Left colon (tissue), 2 donors: ENCODE results near the gene SHH. TPM values are rescaled to one million over a fixed set of nuclear protein-coding genes. Genes with fewer than 3 reads are reported as not detected.

Source experiments
- ATAC-seq: fragments of 200-7000 bp; cut with Tn5 transposase; one replicate; pipeline ENCODE4 v1.9.1; 2020; ENCODE audit warnings: mild to moderate bottlenecking, moderate library complexity
- DNase-seq, 2 donors: peaks; one replicate each; pipeline ENCODE4 v3.0.0-alpha.2; 2020
- intact Hi-C, 2 donors: fragments of 100-400 bp; cut with DNase I in 1 of 2; cut with micrococcal nuclease in 1 of 2; formaldehyde crosslinking; loops; one replicate each; pipeline versions ENCODE4 v1.11.2 to v1.14.0; 2022; cut with DNase I, micrococcal nuclease
- total RNA-seq, 2 donors: library from RNA; stranded (reverse); fragmentation: NEBNext Ultra II Directional; extraction: Animal tissue kit (Norgen Biotek cat#: 25700); gene quantifications; one replicate each; pipeline ENCODE4 v1.2.1, GENCODE V29; 2021
- donor health status: DM: no; HTN: no; CAD: no.
- donor health status: DM: yes; HTN: yes; CAD: no.

Gene SHH
- total RNA-seq, 2 donors from 2014 or later, result 3.4 to 9.4 TPM

DNA sequence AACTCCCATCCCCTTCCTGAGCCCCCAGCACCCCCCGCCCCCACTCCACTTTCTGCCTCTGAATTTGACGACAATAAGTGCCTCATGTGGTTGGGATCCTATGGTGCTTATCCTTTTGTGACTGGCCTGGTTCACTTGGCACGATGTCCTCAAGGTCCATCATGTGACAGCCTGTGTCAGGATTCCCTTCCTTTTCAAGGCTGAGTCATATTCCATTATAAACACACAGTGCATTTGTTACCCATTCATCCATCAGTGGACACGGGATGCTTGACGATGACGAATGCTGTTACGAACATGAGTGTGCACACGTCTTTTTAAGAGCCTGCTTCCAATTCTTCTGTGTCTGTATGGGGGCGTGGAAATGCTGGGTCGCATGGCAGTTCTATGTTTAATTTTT lies 26.7 kb downstream of the SHH start:
- DNase-seq (no peak), ATAC-seq (no peak)
- intact Hi-C loops, result no loop called here

DNA sequence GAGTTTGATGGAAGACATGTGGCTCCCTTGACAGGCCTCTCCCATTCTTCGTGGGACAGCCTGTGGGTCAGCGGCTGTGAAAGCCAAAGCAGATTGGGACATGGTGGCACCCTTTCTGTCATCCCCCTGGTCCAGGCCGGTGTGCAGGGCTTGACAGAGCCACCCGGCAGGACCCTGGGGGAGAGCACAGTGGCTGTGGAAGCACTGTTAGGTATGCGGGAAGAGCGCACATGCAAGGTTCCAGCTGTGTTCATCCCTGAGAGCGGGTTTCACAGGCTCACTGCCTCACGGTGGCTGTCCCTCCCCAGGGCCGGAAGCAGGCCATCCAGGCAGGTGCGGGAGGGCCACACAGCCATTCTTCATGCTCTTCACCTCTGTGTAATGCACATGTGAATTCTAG lies 29.8 kb downstream of the SHH start:
- DNase-seq (no peak), ATAC-seq (no peak)
- intact Hi-C loops, result no loop called here

DNA sequence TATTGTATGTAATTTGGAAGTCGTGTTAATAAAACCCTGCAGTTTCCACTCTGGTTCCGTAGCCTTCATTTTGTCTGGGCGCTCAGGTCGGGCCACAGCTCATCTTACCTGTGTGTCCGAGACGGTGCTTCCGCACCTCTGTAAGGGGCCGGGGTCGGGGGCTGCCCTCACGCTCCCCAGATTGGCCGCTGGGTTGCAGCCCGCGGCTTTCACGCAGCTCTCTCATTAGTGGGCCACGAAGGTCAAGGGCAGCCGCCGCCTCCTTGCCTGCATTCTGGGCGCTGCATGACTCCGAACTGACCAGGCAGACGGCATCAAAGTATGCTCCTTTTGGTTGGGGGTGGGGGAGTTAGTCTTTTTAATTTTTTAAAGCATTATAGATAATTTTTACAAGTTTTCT lies 30.8 kb downstream of the SHH start:
- intact Hi-C loops, result no loop called here
- no peak for DNase-seq
- no peak for ATAC-seq

DNA sequence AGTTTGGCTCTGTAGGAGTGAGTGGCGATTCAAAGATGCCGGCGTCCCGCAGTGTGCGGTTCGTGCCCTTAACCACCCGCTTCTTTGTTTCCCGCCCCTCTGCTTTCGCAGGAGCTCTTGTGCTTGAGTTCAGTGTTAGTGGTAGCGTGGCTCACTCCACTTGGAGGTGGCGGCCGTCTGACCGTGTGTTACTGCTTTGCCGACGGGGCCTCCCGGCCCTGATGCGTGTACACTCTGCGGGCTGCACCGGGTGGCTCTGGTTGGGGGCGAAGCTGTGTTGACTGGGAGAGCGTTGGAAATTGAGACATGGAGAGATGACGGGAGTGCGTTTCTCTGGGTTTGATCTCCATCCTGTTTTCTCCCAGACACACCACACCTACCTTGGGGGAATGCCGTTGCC lies 31.4 kb downstream of the SHH start:
- no peak for DNase-seq
- intact Hi-C loops, result no loop called here
- no peak for ATAC-seq

DNA sequence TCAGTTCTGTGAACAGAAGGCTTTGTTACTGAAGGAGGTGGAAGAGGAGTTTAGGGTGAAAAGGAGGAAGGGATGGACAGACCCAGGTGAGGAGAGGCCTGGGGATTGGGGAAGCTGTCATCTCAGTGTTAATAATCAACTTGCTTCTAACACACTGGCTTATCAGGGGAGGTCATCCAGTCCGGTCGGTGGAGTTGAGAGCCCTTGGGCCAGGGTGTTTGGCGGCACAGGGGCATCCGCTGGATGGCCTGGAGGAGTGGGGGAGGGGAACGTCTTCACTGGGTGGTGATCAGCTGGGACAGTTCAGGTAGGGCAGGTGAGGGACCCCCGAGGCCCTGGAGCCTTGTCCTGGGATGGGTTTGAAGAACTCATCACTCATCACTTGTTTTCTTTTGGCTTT lies 33.9 kb downstream of the SHH start:
- intact Hi-C loops, result no loop called here
- DNase-seq, result no peak
- no peak for ATAC-seq

DNA sequence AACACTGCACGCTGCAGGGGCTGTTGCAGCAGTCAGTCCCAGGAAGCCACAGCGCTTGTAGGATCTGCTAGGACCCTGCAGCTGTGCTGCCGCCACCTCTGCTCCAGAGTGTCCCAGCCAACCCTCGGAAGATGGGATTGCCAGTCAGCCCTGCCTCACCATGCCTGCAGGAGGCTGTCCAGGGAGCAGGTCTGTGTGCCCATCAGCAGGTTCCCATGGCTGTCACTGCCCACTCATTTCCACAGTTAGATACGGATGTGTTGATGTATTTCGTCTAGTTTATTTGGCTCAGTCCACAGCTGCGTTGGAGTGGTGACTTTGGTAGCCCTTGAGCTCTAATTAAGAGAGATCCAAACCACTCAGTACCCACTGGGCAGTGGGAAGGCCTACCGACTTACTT lies 35.7 kb downstream of the SHH start:
- DNase-seq, result no peak
- intact Hi-C loops, result no loop called here
- no peak for ATAC-seq

DNA sequence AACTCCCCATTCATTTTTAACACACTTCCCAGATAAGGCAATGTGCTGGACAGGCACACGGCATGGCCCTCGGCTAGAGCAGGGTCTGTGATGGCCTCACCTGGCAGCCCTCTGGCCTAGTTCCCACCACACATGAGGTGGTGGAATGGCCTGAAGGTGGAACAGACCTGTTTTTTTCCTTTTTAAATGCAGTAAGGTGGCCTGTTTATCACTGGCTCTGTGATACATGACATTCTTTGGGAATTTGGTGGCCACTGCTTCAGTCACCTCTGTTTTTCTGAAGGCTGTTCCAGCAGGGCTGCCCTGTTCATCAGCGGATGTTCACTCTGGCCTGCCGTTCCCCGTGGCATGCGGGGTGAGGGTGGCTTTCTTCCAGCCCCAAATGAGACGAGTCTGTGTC lies 36.6 kb downstream of the SHH start:
- DNase-seq, result no peak
- intact Hi-C loops, result no loop called here
- ATAC-seq, result no peak

DNA sequence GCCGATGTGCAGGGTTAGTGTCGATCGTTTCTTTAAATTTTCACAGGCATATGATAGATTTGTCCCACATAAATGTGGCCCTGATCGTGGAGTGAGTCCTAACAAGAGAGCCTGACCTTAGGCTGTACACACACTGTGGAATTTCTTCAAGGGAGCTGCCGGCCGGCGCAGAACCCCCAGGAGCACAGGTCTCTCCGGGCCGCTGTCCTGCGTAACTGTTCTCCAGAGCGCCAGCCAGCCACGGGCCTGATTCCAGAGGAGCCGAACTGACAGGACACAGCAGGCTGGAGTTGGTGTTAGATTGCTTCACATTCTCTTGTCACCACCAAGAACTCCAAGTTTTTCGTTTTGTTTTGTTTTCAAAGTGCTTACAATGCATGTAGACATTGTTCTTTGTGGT lies 37.3 kb downstream of the SHH start:
- DNase-seq, result no peak
- intact Hi-C loops, result no loop called here
- ATAC-seq, result no peak

DNA sequence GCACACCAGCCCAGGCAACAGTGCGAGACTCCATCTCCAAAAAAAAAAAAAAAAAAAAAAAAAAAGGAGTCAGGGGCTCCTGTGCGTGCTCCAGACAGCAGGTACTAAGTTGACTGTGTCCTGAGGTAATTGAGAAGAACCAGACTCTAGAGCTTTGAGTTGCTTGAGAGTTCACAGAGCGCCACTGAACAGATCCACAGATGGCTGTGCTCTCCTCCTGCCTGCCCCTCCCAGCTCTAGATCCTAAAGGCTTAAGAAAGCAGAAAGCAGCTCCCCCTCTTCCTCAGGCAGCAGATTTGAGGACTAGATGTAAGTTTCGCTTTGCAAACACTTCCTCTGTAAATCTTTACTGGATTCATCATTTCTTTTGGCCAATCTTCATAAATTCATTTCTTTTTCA lies 38.7 kb downstream of the SHH start:
- ATAC-seq, result no peak
- intact Hi-C loops, result no loop called here
- DNase-seq, result no peak

DNA sequence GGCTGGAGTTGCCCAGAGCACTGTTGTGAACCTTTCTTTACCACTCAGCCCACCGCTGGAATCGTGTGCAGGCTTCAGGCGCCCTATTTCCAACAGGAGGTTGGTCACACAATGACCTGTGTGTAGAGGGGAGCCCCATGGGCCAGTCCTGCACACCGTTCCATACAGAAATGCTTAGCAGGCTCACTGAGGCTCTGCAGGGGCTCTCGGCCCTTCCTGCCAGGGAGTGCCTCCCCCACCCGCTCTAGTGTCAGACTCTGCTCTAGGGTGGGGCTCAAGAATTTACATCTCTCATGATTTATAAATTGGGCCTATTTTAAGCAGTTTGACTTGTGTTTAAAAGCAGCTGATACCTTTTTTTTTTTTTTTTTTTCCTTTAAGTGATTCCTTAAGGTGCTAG lies 42.0 kb downstream of the SHH start:
- intact Hi-C loops, result no loop called here
- ATAC-seq (no peak), DNase-seq (no peak)

DNA sequence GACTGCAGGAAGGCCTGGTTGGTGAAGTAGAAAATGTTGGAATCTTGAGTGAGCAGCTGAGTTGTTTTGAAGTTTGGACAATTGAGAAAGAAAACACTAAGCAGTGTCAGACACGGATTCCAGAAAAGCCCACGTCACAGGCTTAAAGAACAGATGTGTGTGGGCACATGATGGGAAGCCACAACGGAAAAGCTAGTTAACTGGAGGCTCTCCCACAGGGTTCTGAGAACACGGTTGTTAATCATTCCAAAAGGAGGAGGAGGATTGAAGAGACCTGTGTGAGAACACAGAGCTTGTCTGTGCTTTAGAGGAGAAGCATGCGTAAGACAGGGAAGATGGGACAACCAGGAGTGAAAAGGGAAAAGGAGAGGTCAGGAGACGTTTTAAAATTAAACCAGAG lies 42.6 kb downstream of the SHH start:
- DNase-seq, result no peak
- ATAC-seq, result no peak
- intact Hi-C loops, result loop anchor here in 1 of 2 donors (5.0 kb wide), 1 partner anchor 167 kb away; no protein-coding TSS in a partner anchor

DNA sequence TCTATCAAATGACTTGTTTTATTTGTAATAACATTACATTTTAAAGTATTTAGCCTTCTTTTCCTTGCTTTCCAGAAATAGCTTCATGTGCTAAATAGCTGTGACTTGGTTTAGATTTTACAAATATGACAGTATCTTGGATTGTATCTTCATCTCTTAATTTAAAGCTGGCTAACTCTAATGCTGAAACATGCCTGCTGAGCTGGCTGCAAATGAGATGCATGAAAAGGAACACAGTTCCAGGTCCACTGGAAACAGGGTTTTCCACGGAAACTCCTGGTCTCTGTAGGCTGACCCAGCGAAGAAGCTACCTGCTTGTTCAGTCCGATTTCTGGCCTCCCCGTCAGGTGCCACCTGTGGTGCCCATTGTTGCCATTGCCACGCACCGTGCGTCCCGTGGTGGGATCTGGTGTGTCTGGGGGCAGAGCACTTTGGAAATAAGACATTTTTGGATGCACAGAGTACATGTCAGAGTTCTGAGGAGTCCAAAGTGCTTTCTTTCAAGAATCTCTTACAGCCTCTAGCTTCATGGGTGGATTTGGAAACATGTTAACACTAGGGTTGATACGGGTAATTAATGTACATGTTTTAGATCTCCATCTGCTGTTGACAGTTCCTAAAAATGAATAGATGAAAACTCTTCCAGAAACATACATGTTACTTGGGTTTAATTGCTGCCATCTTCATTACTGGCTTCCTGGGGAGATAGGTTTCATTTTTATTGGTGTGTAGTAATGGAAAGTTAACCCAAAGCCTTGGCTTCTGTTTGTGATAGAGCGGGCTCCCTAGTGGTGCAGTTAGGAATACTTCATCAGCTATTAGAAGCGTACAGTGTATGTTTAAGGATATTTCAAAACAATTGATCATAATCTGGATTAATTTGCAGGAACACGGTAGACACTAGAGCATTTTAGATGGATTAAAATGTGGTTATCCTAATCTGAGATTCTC lies 45.0 kb downstream of the SHH start:
- intact Hi-C loops, result loop anchor here in 1 of 2 donors (5.0 kb wide), 1 partner anchor 165 kb away; no protein-coding TSS in a partner anchor
- ATAC-seq (no peak), DNase-seq (no peak)

DNA sequence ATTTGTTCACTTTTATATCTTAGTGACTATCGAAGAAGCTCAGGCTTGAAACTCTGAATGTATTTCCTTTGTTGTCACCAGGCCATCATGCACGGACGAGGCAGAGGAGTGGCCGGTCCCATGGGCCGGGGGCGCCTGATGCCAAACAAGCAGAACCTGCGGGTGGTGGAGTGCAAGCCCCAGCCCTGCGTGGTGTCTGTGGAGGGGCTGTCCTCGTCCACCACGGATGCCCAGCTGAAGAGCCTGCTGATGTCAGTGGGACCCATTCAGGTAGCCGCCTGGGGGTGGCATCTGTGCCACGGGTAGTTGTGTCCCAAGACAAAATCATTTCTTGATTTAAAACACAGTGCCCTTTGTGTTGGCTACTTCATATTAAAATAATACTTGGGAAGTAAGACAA lies 45.9 kb downstream of the SHH start:
- no peak for ATAC-seq
- DNase-seq, result no peak
- intact Hi-C loops, result loop anchor here in 1 of 2 donors (5.0 kb wide), 1 partner anchor 164 kb away; no protein-coding TSS in a partner anchor

DNA sequence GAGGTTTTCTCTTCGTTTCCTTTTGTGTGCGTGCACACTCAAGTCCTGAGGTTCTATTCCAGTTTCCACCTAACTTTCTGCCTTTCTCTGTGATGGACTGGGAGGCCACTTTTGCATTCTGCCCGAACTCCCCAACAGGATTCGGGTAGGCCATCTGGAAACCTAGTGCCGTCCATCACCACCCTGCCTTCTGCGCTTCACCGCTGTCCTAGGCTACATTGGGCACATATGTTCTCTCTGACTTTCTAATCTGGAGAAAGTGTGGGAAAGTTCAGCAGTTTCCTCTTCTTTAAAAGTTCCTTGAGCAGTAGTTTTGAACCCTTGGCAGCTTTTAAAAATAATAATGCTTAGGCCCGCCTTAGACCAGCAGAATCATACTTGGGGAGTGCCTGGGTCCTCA lies 46.8 kb downstream of the SHH start:
- no peak for DNase-seq
- no peak for ATAC-seq
- intact Hi-C loops, result loop anchor here in 1 of 2 donors (5.0 kb wide), 1 partner anchor 163 kb away; no protein-coding TSS in a partner anchor

DNA sequence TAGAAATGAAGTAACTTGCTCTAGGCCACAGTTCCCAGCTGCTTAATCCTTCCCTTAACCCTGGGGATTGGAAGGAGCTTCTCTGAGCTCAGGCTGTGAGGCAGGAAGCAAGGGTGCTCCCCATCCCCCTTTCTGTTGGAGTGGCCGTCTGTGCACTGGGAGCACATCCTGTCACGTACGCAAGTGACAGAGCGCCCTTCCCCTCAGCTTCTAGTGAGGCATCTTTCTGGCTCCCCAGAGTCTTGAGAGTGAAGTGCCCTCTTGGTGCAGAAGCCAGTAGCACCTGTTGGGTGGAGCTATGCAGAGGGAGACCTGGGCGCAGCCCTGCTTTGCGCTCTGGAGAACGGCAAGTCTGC lies 47.8 kb downstream of the SHH start:
- ATAC-seq (no peak), DNase-seq (no peak)
- intact Hi-C loops, result no loop called here

DNA sequence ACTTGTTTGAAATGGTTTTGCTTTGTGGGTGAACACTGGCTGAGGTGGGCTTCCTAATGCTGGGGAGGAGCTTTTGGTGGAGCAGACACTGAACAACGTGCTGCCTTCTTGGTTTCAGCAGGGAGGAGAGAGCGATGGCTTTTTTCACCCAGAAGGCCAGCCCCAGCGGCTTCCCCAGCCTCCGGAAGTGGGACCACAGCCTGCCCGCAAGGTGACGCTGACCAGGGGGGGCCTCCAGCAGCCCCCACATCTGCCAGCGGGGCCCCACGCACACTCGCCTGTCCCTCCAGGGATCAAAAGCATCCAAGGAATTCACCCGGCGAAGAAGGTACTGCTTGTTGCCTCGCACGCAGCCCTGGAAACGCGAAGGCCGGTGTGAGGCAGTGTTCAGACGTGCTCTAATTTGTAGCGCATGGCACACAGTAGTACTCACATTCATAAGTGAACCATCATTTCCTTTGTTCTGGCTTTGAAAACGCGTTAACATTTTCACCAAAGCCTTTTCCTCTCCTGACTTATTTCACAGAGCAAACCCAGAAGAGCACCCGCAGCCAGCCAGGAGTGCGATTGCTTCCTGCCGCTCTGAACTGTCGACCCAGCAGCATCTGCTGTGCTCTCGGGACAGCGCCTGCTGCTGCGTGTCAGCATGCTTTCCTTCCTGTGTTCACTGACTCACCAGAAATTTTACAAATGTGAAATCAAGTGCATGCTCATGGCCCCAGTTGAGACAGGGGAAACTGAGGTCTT lies 48.4 kb downstream of the SHH start:
- intact Hi-C loops, result no loop called here
- no peak for DNase-seq

DNA sequence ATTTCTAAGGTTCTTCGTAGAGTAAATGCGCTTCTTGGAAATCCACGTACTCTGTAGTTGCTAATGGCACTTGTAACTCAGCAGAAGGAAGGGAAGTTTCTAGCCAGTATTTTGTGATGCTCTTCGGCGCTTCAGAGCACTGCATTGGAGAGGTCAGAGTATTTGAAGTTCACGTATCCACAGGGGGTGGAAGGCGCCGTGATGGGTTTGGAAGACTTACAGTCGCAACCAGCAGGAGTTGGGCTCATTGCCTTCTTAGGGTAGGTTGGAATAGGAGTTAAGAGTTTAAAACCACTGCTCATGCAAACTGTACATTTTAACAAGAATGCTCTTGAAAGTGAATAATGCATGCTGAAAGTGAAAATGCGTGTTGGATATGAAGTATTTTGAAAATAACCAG lies 49.1 kb downstream of the SHH start:
- DNase-seq (no peak), ATAC-seq (no peak)
- intact Hi-C loops, result no loop called here

More for the DNA sequence above, 48.4 kb downstream of the SHH start:
- no peak for ATAC-seq

DNA sequence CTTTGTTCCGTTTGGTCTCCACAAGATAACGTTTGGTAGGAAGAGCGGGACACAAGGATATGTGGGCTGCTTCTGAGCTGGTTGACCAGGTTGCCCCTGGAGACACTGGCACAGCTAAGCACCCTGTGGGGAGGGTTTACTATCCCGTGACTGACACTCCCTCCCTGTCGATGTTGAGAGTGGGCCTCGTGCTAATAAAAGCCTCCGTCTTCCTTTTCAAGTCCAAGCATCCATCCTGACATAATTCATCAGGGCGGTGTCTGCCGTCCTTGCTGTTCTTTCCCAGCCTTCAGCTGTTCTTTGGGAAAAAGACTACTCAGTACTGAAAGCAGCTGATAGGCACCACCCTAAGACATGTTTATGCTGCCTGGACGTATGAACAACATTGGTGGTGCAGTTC lies 49.6 kb downstream of the SHH start:
- ATAC-seq, result no peak
- no peak for DNase-seq
- intact Hi-C loops, result no loop called here

DNA sequence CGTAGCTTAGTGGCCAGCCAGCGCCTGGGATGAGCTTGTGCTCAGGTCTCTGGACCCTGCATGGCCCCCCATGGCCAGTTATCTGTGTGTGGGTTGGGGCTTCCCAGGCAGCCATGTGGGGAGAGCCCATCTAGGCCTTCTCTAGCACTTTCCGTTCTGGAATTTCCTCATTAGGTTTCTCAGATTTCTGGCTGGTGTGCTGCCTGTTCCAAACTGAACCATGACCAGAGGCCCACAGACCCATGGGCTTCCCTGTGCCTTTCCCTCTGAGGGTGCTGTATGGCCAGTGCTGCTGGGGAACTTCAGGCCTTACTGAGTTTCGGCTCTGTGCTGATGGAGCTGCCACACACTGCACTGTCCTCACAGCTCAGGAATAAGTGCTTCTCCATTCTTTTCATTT lies 50.2 kb downstream of the SHH start:
- no peak for DNase-seq
- intact Hi-C loops, result no loop called here
- ATAC-seq, result no peak

DNA sequence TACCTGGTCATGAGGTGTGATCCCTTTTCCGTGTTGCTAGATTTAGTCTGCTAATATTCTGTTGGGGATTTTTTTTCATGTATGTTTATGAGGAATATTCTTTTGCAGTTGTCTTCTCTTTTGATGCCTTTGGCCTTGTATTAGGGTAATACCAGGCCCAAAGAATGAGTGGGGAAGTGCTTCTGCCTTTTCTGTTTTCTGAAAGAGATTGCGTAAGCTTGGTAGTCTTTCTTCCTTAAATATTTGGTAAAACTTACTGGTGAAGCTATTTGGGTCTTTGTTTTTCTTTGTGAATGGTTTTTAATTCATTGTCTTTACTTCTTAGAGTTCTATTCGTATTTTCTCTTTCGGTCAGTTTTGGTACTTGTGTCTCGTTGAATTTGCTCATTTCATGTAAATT lies 51.1 kb downstream of the SHH start:
- DNase-seq, result no peak
- intact Hi-C loops, result no loop called here
- ATAC-seq, result no peak
